Panc1 (cell line): ENCODE data around the gene SEC22B. TPM values are rescaled to one million over a fixed set of nuclear protein-coding genes. Genes with fewer than 3 reads are reported as not detected.
A peak's percentile ranks its signal among the peaks of the same experiment; 100 is the strongest.
"Not testable (repeated sequence)": the region's sequence is repeated elsewhere in the genome, so short reads cannot be mapped to it uniquely, and the experiment has no call there.

Experiments used
- ATAC-seq: fragments of 200-7000 bp; cut with Tn5 transposase; 2 replicates; pipeline ENCODE4 v1.9.1; 2020; ENCODE audit warnings: mild to moderate bottlenecking, moderate library complexity
- Bru-seq: library from RNA; stranded (reverse); fragments of 400-500 nt; gene quantifications from one replicate; lab custom pipeline; 2021; lab: Mats Ljungman, UMichigan
- BruChase-seq, 2 experiments: library from RNA; stranded (reverse); fragments of 400-500 nt; gene quantifications; one replicate each; lab custom pipeline; 2021; lab: Mats Ljungman, UMichigan
- BruUV-seq: library from RNA; stranded (reverse); fragments of 400-500 nt; replicated peaks from 2 replicates; lab custom pipeline; 2021; lab: Mats Ljungman, UMichigan
- CTCF ChIA-PET: fragments of 300-600 bp; sonication (Branson Sonifier 250); formaldehyde crosslinking; loops from one replicate; lab custom pipeline; 2022; ENCODE audit warnings: antibody characterized with exemption; lab: Charles Lee
- POLR2A ChIA-PET: fragments of 300-600 bp; sonication (Branson Sonifier 250); formaldehyde crosslinking; loops from one replicate; lab custom pipeline; 2022; ENCODE audit warnings: antibody characterized with exemption; lab: Charles Lee
- DNase-seq: peaks from one replicate; pipeline ENCODE4 v3.0.0-alpha.2; 2010; ENCODE audit warnings: low read depth, low spot score
- H3K27ac ChIP-seq: 2 replicates; pipeline ENCODE4 v1.5.1; 2011; ENCODE audit warnings: mild to moderate bottlenecking, low read length, inconsistent platforms
- H3K27me3 ChIP-seq: fragments of 200-500 bp; sonication (Bioruptor generic); 2 replicates; pipeline ENCODE4 v1.6.0; 2014; ENCODE audit warnings: low read length, inconsistent platforms; ENCODE audit not compliant: control insufficient read depth, insufficient read depth
- H3K36me3 ChIP-seq: fragments of 200-500 bp; sonication (Bioruptor generic); 2 replicates; pipeline ENCODE4 v1.5.1; 2014; ENCODE audit warnings: inconsistent platforms, mild to moderate bottlenecking, low read length, moderate library complexity; ENCODE audit not compliant: control insufficient read depth, insufficient read depth
- H3K4me1 ChIP-seq: 2 replicates; pipeline ENCODE4 v1.5.1; 2011; ENCODE audit warnings: inconsistent platforms, mild to moderate bottlenecking, low read length, moderate library complexity; ENCODE audit not compliant: control insufficient read depth, insufficient read depth
- H3K4me3 ChIP-seq, 2 experiments: 2 replicates each; pipeline ENCODE4 v1.5.1; 2011 to 2012; ENCODE audit warnings: low read depth in 2 of 2, low read length in 2 of 2, mild to moderate bottlenecking in 2 of 2, inconsistent platforms in 1 of 2, moderate library complexity in 1 of 2
- H3K9me3 ChIP-seq: fragments of 200-500 bp; sonication (Bioruptor generic); 2 replicates; pipeline ENCODE4 v1.5.1; 2014; ENCODE audit warnings: low read depth, mild to moderate bottlenecking, inconsistent platforms, low read length, moderate library complexity; ENCODE audit not compliant: control insufficient read depth, insufficient read depth
- POLR2AphosphoS5 ChIP-seq: IDR thresholded peaks from 2 replicates; pipeline ENCODE4 v1.6.1; 2012; ENCODE audit warnings: mild to moderate bottlenecking, low read depth, low read length, moderate library complexity
- REST ChIP-seq, 2 experiments: IDR thresholded peaks; 2 replicates each; pipeline ENCODE4 v1.6.1; 2011 to 2012; ENCODE audit warnings: low read depth in 2 of 2, control low read depth in 1 of 2, low read length in 1 of 2, mild to moderate bottlenecking in 1 of 2, moderate library complexity in 1 of 2; ENCODE audit not compliant: insufficient read depth in 1 of 2
- SIN3A ChIP-seq: IDR thresholded peaks from 2 replicates; pipeline ENCODE4 v1.6.1; 2012; ENCODE audit warnings: low read depth, mild to moderate bottlenecking, low read length, moderate library complexity, borderline replicate concordance; ENCODE audit not compliant: insufficient read depth
- TCF7L2 ChIP-seq: IDR thresholded peaks from 2 replicates; pipeline ENCODE4 v1.6.1; 2011; ENCODE audit warnings: mild to moderate bottlenecking, low read depth, low read length, inconsistent platforms
- in situ Hi-C: cut with HindIII; loops from 2 replicates; pipeline ENCODE4 v1.10.0; 2016; ENCODE audit warnings: low sequenced_read_pairs, low pct_unique_long_range_greater_than_20kb
- intact Hi-C: fragments of 100-400 bp; cut with micrococcal nuclease; formaldehyde crosslinking; loops from one replicate; pipeline ENCODE4 v1.10.0; 2022; ENCODE audit not compliant: unreplicated experiment
- long read RNA-seq: library from polyadenylated mRNA; unstranded; transcript quantifications from one replicate; pipeline ENCODE4 v2.0.0, GENCODE V29; 2021; ENCODE audit not compliant: unreplicated experiment
- polyA plus RNA-seq: library from polyadenylated mRNA; unstranded; fragments of >200 nt; gene quantifications from one replicate; pipeline ENCODE4 v1.2.1, GENCODE V29; 2012; ENCODE audit warnings: missing spikeins; ENCODE audit not compliant: insufficient read length
- total RNA-seq: library from RNA; stranded (reverse); gene quantifications from one replicate; pipeline ENCODE4 v1.2.1, GENCODE V29; 2021; ENCODE audit not compliant: unreplicated experiment
- TF ChIP-seq, protein P1 (sequence below): fragments of 450-650 bp; IDR thresholded peaks from 2 replicates; pipeline ENCODE4 v1.5.1; 2017; ENCODE audit warnings: mild to moderate bottlenecking

SEC22B gene
- total RNA-seq (23.7 TPM), Bru-seq, nascent RNA (percentile 93 among the genes with signal in this experiment), BruChase-seq, experiment 1, labeled RNA remaining after a 2-hour chase (percentile 96 among the genes with signal in this experiment), BruChase-seq, experiment 2, labeled RNA remaining after a 6-hour chase (percentile 96 among the genes with signal in this experiment)
- 11.8 TPM for polyA plus RNA-seq
- long read RNA-seq, full-length matches to known transcripts = 153 of 173 reads
- long read RNA-seq, partial matches to known transcripts = 2 of 173 reads
- long read RNA-seq, other reads (novel, unspliced or antisense) = 18 of 173 reads

- TF ChIP-seq POLR2AphosphoS5 = peak; percentile 96
- TF ChIP-seq, protein P1, sequence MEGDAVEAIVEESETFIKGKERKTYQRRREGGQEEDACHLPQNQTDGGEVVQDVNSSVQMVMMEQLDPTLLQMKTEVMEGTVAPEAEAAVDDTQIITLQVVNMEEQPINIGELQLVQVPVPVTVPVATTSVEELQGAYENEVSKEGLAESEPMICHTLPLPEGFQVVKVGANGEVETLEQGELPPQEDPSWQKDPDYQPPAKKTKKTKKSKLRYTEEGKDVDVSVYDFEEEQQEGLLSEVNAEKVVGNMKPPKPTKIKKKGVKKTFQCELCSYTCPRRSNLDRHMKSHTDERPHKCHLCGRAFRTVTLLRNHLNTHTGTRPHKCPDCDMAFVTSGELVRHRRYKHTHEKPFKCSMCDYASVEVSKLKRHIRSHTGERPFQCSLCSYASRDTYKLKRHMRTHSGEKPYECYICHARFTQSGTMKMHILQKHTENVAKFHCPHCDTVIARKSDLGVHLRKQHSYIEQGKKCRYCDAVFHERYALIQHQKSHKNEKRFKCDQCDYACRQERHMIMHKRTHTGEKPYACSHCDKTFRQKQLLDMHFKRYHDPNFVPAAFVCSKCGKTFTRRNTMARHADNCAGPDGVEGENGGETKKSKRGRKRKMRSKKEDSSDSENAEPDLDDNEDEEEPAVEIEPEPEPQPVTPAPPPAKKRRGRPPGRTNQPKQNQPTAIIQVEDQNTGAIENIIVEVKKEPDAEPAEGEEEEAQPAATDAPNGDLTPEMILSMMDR = no peak
- 0 out of 4 replicates have a peak, but pooled peaks of 1 of the 2 experiments have one; percentile 42 for TF ChIP-seq REST (IDR thresholded peaks at IDR 0.05; ENCODE audit: insufficient read depth in 1 of 2, low read depth in 2 of 2, low read length in 1 of 2)
- peak; percentile 91 for TF ChIP-seq SIN3A
- peak; percentile 51; the same call in 1 of the 2 replicates for TF ChIP-seq TCF7L2
- DNase-seq = peak; percentile 93
- peak within 1 kb of the TSS; percentile 76 to 100 for H3K4me3 ChIP-seq
- in situ Hi-C loops = no loop called here
- BruUV-seq = no TSS peak
- ChIA-PET POLR2A (no interaction called here), CTCF (interaction anchor here (0.6 kb wide), 1 partner anchor 563 kb away, joined by 15 read pairs; no protein-coding TSS in a partner anchor)
- no peaks in the 10 kb centered on the region for H3K27me3 ChIP-seq
- intact Hi-C loops = no loop called here
- peak; percentile 97 for ATAC-seq
- H3K27ac ChIP-seq = peak within 1 kb of the TSS; percentile 99
- H3K36me3 ChIP-seq = peaks cover 5% of the 10 kb centered on the region; the same call in 1 of the 2 replicates
- H3K9me3 ChIP-seq = no peaks in the 10 kb centered on the region
- H3K4me1 ChIP-seq = peaks cover 8% of the 10 kb centered on the region
Measured at GRCh38 chr1:120176092-120176855, at the start of gene SEC22B. SEC22B (minus strand) TSS chr1:120176520; CDS start chr1:120176381, 139 bp downstream.

DNA sequence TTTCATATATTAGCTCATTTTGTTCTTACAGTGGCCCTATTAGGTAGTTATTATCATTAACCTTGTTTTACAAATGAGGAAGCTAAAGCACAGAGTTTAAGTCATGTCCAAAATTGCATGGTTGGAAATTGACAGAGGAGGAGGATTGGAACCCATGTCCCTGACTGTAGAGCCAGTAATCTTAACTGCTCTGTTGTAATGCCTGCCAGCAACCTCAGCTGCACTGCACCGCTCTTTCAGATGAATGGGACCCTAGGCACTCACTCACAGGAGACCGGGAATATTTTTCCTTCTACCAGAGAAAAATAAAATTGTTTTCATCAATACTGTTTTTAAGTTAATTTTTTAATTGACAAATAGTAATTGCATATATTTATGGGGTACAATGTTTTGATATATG, 41.6 kb upstream of the SEC22B start:
- DNase-seq, BruUV-seq, POLR2A ChIA-PET, H3K36me3 ChIP-seq, H3K4me1 ChIP-seq, H3K27me3 ChIP-seq, ATAC-seq, intact Hi-C loops, H3K4me3 ChIP-seq, CTCF ChIA-PET, H3K9me3 ChIP-seq, in situ Hi-C loops, H3K27ac ChIP-seq: not testable (repeated sequence)

- BruUV-seq, in situ Hi-C loops: not testable (repeated sequence)
Measured at GRCh38 chr1:120217175-120217929, 41.0 kb upstream of the SEC22B start.

GRCh38 chr1:120213606-120214005, 37.3 kb upstream of the SEC22B start:
- POLR2A ChIA-PET, H3K36me3 ChIP-seq, BruUV-seq, H3K27me3 ChIP-seq, H3K4me1 ChIP-seq, DNase-seq, H3K4me3 ChIP-seq, H3K27ac ChIP-seq, in situ Hi-C loops, H3K9me3 ChIP-seq, intact Hi-C loops, CTCF ChIA-PET: not testable (repeated sequence)
- peak; percentile 79 for ATAC-seq

More at GRCh38 chr1:120217175-120217929, 41.0 kb upstream of the SEC22B start:
- DNase-seq, H3K36me3 ChIP-seq, CTCF ChIA-PET, H3K27ac ChIP-seq, H3K27me3 ChIP-seq, H3K4me3 ChIP-seq, H3K9me3 ChIP-seq, ATAC-seq, H3K4me1 ChIP-seq, intact Hi-C loops, POLR2A ChIA-PET: not testable (repeated sequence)
